OCI-LY3 (cell line): ENCODE measurements around the gene SPATA17.

Experiments
- EZH2phosphoT487 ChIP-seq: fragments of 200-600 bp; shearing (Covaris generic); IDR thresholded peaks from 2 replicates; pipeline ENCODE4 v1.6.1; 2018; ENCODE audit warnings: antibody characterized with exemption, mixed run types, low read depth
- TF ChIP-seq, protein P1 (sequence below): fragments of 200-600, 300-600 bp; sonication (generic); IDR thresholded peaks from 2 replicates; pipeline ENCODE4 v1.5.1; 2014; ENCODE audit warnings: antibody characterized with exemption, low read length, low read depth

DNA sequence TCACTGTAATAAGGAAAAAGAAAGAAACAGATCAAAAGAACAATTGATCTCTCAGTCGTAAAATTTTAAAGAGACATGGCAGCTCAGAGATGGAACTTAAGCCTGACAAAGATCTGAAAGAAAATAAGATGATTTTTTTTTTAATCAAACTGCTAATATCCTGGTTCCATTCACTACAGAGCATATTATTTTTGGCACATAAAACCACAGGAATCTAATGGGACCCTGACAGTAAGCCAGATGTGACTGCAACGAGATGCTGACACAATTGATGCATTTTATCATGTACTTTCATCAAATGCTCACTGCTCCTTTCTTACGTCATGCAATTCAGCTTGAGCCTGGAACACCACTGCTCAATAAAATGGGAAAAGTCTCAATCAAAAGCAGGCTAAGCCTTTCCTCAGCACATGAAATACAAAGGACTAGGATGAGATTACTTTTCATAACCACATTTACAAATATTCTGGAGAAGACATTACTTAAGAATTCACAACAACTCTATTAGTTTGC is 16.9 kb upstream of the SPATA17 start:
- TF ChIP-seq, protein P1, sequence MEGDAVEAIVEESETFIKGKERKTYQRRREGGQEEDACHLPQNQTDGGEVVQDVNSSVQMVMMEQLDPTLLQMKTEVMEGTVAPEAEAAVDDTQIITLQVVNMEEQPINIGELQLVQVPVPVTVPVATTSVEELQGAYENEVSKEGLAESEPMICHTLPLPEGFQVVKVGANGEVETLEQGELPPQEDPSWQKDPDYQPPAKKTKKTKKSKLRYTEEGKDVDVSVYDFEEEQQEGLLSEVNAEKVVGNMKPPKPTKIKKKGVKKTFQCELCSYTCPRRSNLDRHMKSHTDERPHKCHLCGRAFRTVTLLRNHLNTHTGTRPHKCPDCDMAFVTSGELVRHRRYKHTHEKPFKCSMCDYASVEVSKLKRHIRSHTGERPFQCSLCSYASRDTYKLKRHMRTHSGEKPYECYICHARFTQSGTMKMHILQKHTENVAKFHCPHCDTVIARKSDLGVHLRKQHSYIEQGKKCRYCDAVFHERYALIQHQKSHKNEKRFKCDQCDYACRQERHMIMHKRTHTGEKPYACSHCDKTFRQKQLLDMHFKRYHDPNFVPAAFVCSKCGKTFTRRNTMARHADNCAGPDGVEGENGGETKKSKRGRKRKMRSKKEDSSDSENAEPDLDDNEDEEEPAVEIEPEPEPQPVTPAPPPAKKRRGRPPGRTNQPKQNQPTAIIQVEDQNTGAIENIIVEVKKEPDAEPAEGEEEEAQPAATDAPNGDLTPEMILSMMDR, result no peak
- no peak for TF ChIP-seq EZH2phosphoT487
